HEK293 (cell line): ENCODE results near the gene CCSER2.
"Not testable (repeated sequence)": the region's sequence is repeated elsewhere in the genome, so short reads cannot be mapped to it uniquely, and the experiment has no call there.

ENCODE experiments used
- CTCF ChIP-seq: fragments of 450-650 bp; formaldehyde crosslinking; IDR thresholded peaks from 2 replicates; pipeline ENCODE4 v1.5.1; 2016; ENCODE audit warnings: missing biosample characterization, missing genetic modification characterization
- MZF1 ChIP-seq: fragments of 450-650 bp; formaldehyde crosslinking; IDR thresholded peaks from 2 replicates; pipeline ENCODE4 v1.5.1; 2017; ENCODE audit warnings: missing biosample characterization, missing genetic modification characterization, borderline replicate concordance
- SALL2 ChIP-seq: fragments of 450-650 bp; formaldehyde crosslinking; IDR thresholded peaks from 2 replicates; pipeline ENCODE4 v1.5.0; 2017; ENCODE audit warnings: missing biosample characterization, mild to moderate bottlenecking, missing genetic modification characterization, borderline replicate concordance
- SETDB1 ChIP-seq: IDR thresholded peaks from one replicate; pipeline ENCODE4 v1.6.1; 2017; ENCODE audit warnings: mild to moderate bottlenecking, low read length, moderate library complexity, mixed read lengths; ENCODE audit not compliant: insufficient read length
- ZNF555 ChIP-seq: fragments of 450-650 bp; formaldehyde crosslinking; conservative IDR thresholded peaks from 2 replicates; pipeline ENCODE4 v1.5.1; 2017; ENCODE audit warnings: missing biosample characterization, mild to moderate bottlenecking, missing genetic modification characterization, inconsistent platforms
- ZNF561 ChIP-seq: fragments of 450-650 bp; IDR thresholded peaks from 2 replicates; pipeline ENCODE4 v1.5.1; 2018; ENCODE audit warnings: missing biosample characterization, missing genetic modification characterization, borderline replicate concordance
- ZSCAN30 ChIP-seq: fragments of 450-650 bp; IDR thresholded peaks from 2 replicates; pipeline ENCODE4 v1.5.1; 2018; ENCODE audit warnings: missing biosample characterization, mild to moderate bottlenecking, missing genetic modification characterization, moderate library complexity
- TF ChIP-seq, protein P1 (sequence below): sonication (generic); formaldehyde crosslinking; IDR thresholded peaks from 2 replicates; pipeline ENCODE4 v1.8.1; 2022; ENCODE audit warnings: mild to moderate bottlenecking, moderate library complexity, missing genetic modification reagents

GRCh38 chr10:84414110-84414509 is 85.7 kb downstream of the CCSER2 start:
- TF ChIP-seq, protein P1, sequence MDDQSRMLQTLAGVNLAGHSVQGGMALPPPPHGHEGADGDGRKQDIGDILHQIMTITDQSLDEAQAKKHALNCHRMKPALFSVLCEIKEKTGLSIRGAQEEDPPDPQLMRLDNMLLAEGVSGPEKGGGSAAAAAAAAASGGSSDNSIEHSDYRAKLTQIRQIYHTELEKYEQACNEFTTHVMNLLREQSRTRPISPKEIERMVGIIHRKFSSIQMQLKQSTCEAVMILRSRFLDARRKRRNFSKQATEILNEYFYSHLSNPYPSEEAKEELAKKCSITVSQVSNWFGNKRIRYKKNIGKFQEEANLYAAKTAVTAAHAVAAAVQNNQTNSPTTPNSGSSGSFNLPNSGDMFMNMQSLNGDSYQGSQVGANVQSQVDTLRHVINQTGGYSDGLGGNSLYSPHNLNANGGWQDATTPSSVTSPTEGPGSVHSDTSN (CRISPR knock-in tag) = not testable (repeated sequence)
- TF ChIP-seq CTCF; SALL2 (tag by site-specific recombination); ZNF561 (tag by site-specific recombination); MZF1 (tag by site-specific recombination); SETDB1; ZNF555 (tag by site-specific recombination); ZSCAN30: not testable (repeated sequence)
